Smooth muscle cell of the coronary artery (primary cell): Measurements from ENCODE around the gene FRZB. TPM values are rescaled to one million over a fixed set of nuclear protein-coding genes. Genes with fewer than 3 reads are reported as not detected.

Experiments used
- total RNA-seq: library from RNA; depleted of rRNA; stranded (reverse); fragments of >200 nt; gene quantifications from 2 replicates; pipeline ENCODE4 v1.2.3, GENCODE V29; 2014; ENCODE audit warnings: low replicate concordance

FRZB gene
- under 0.01 TPM in 1 of 2 replicates, not detected in the other for total RNA-seq

GRCh38 chr2:182866461-182867406 is at the start of gene FRZB:
Gene FRZB, minus strand, starts transcription at chr2:182866637. Its CDS starts 85 bp downstream, at chr2:182866552.

Other genes with a start within 250 kb of the FRZB start
- gene DNAJC10, start 150.4 kb downstream of the FRZB start, total RNA-seq: 61.3 and 140 TPM in 2 replicates
- gene NCKAP1, start 171.8 kb upstream of the FRZB start, total RNA-seq: 105 and 149 TPM in 2 replicates
- 3.4 and 4.2 TPM in 2 replicates for gene DUSP19, start 212.1 kb upstream of the FRZB start, total RNA-seq